Activated naive CD4-positive, alpha-beta T cell treated with anti-CD3 and anti-CD28 coated beads, Interleukin-2, amount 50 U/mL, for 72 hours (primary cell): Measurements from ENCODE around the gene OR1D2. TPM values are rescaled to one million over a fixed set of nuclear protein-coding genes. Genes with fewer than 3 reads are reported as not detected.
"Not testable (repeated sequence)": the region's sequence is repeated elsewhere in the genome, so short reads cannot be mapped to it uniquely, and the experiment has no call there.

Source experiments
- ATAC-seq, 2 donors: fragments of 150-1000 bp; cut with Tn5 transposase; 2 replicates each; pipeline ENCODE4 v1.10.0; 2021; ENCODE audit warnings: mild to moderate bottlenecking in 2 of 2, moderate library complexity in 2 of 2
- DNase-seq, 2 donors: peaks; one replicate each; pipeline ENCODE4 v3.0.0; 2021 to 2022; ENCODE audit warnings: low spot score in 2 of 2
- H3K27ac Mint-ChIP-seq, 2 donors: one replicate each; pipeline ENCODE4 v1.8.0; 2022; ENCODE audit warnings: mild to moderate bottlenecking in 2 of 2, mixed read lengths in 2 of 2
- H3K36me3 Mint-ChIP-seq, 2 donors: one replicate each; pipeline ENCODE4 v1.8.0; 2022; ENCODE audit warnings: mixed read lengths in 2 of 2
- H3K9me3 Mint-ChIP-seq, 2 donors: one replicate each; pipeline ENCODE4 v1.8.0; 2022; ENCODE audit warnings: mixed read lengths in 2 of 2
- total RNA-seq, 2 donors: library from RNA; stranded (reverse); gene quantifications; one replicate each; pipeline ENCODE4 v1.2.3, GENCODE V29; 2022

OR1D2 gene
- not detected for total RNA-seq

GRCh38 chr17:3104322-3104721 is at the start of gene OR1D2:
Gene OR1D2, minus strand, starts transcription at chr17:3104422. Its CDS starts 11,426 bp downstream, at chr17:3092996.
- ATAC-seq (no peak), DNase-seq (no peak)
- Mint-ChIP-seq H3K36me3 (peaks cover 0 to 18% of the 10 kb centered on the region in 2 donors), H3K27ac (no peak within 1 kb of the TSS), H3K9me3 (peaks cover 17 to 19% of the 10 kb centered on the region in 2 donors)

GRCh38 chr17:3137494-3137893 is 33.3 kb upstream of the OR1D2 start:
- H3K27ac Mint-ChIP-seq, DNase-seq: not testable (repeated sequence)

GRCh38 chr17:3127451-3127850 is 23.2 kb upstream of the OR1D2 start, which contains the start of gene OR1G1:
Gene OR1G1, minus strand, starts transcription at chr17:3127551. Its CDS starts 0 bp downstream, at chr17:3127551.
- no peaks in the 10 kb centered on the region for H3K9me3 Mint-ChIP-seq
- H3K36me3 Mint-ChIP-seq: no peaks in the 10 kb centered on the region
- ATAC-seq (no peak), DNase-seq (no peak)
- peak within 1 kb of the TSS in 1 of 2 donors; percentile 32 for H3K27ac Mint-ChIP-seq

More at GRCh38 chr17:3137494-3137893, 33.3 kb upstream of the OR1D2 start:
- not testable (repeated sequence) for H3K9me3 Mint-ChIP-seq, ATAC-seq, H3K36me3 Mint-ChIP-seq

DNA sequence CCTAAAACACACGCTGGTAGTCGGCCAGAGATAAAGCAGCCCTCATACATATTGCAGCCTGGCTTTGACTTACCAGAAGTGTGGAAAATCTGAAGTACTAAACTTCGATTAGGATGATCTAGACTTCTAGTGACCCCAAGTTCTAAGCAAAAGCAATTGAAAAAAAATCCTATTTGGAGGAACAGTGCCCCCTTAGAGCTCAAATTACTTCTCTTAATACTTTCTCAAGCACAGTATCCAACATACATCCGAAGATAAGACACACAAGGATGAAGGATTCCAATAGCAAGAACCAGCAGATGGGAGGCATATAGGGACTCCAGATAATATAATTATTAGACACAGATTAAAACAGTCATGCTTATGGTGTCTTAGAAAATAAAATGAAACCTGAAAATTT is 30.4 kb downstream of the OR1D2 start:
- H3K9me3 Mint-ChIP-seq, H3K36me3 Mint-ChIP-seq, DNase-seq, ATAC-seq, H3K27ac Mint-ChIP-seq: not testable (repeated sequence)

GRCh38 chr17:3065192-3065591 is 39.0 kb downstream of the OR1D2 start:
- not testable (repeated sequence) for H3K36me3 Mint-ChIP-seq, H3K9me3 Mint-ChIP-seq, DNase-seq, H3K27ac Mint-ChIP-seq, ATAC-seq

DNA sequence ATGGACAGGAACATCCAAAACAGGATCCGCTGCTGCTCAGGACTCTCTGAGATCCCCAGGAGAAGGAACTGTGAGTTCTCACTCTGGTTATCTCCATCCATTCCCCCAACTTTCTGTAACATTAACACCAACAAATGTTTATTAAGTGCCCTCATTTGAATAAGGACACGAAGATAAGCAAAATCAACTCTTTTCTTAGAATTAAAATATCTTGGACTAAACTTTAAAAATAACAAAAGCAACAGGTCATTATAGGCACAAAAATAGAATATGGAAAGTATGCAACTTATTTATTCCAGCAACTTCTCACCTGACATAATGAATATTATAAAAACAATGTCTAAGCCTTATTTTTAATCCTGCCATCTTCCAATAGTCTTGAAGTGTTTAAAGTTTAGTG is 40.7 kb downstream of the OR1D2 start, which contains the start of gene OR1D5:
Gene OR1D5, minus strand, starts transcription at position 101 of the 400 bp plus-strand sequence. Its CDS starts 0 bp downstream, at position 101.
- not testable (repeated sequence) for ATAC-seq, H3K9me3 Mint-ChIP-seq, H3K36me3 Mint-ChIP-seq, H3K27ac Mint-ChIP-seq, DNase-seq

DNA sequence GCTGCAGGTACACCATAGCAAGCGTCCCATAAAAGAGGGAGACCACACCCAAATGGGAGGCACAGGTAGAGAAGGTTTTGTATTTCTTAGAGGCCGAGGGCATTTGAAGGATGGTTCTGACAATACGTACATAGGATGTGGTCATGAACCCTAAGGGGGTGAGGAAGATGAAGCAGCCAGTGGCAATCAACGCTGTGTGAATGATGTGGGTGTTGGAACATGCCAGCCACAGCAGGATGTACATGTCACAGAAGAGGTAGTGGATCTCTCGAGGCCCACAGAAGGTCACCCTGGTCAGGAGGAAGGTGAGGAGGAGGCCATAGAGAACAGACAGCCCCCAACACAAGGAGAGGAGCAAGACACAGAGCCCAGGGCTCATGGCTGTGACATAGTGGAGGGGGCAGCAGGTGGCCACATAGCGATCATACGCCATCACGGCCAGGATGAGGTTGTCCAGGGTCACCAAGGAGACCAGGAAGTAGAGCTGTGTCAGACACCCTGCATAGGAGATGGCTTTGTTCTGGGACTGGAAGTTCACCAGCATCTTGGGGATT is 41.3 kb downstream of the OR1D2 start:
- not testable (repeated sequence) for H3K27ac Mint-ChIP-seq, DNase-seq, H3K9me3 Mint-ChIP-seq, ATAC-seq, H3K36me3 Mint-ChIP-seq

- DNase-seq: not testable (repeated sequence)
Observed at GRCh38 chr17:3054868-3055267, 49.4 kb downstream of the OR1D2 start.

DNA sequence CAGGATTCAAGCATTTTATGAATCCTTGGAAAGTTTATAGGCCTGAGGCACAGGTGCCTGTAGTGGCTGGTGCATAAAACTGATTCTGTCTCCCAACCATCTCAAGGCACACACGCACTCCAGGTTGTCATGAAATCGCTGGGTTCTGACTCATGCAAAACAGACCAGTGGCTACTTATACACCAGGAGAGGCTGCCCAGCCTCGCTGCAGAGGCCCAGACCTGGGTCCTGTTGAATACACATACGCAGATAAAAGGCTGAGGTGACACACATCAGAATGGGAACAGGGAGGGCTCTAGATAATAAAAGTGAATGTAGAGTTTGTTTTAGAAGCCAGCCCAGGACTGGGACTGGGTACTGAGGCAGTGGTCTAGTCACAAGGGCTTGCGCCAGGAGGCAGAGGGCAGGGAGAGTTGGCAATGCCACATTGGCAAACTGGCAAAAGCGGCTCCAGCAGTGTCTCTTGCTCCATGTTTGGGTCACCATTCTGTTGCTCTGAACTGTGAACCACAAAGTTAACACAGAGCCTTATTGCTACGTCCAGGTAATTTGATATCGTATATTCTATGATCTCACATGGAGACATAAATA is 54.4 kb downstream of the OR1D2 start:
- H3K9me3 Mint-ChIP-seq: no peaks in the 10 kb centered on the region
- peak in 1 of 2 donors; percentile 40 for DNase-seq

More at GRCh38 chr17:3054868-3055267, 49.4 kb downstream of the OR1D2 start:
- not testable (repeated sequence) for H3K36me3 Mint-ChIP-seq, H3K9me3 Mint-ChIP-seq, ATAC-seq, H3K27ac Mint-ChIP-seq

GRCh38 chr17:3048727-3049471 is 55.3 kb downstream of the OR1D2 start:
- Mint-ChIP-seq H3K36me3 (peaks cover 5 to 8% of the 10 kb centered on the region in 2 donors), H3K27ac (peak overlapping the region; percentile 77 to 84), H3K9me3 (peaks cover 6% of the 10 kb centered on the region in 2 donors)
- ATAC-seq (peak; percentile 98 to 99), DNase-seq (peak; percentile 93 to 95)

More for the DNA sequence above, 54.4 kb downstream of the OR1D2 start:
- ATAC-seq: no peak
- H3K36me3 Mint-ChIP-seq: no peaks in the 10 kb centered on the region
- no peak overlapping the region for H3K27ac Mint-ChIP-seq

- DNase-seq: no peak
- Mint-ChIP-seq H3K36me3 (peaks cover 5 to 14% of the 10 kb centered on the region in 2 donors), H3K27ac (no peak overlapping the region), H3K9me3 (peaks cover 9 to 14% of the 10 kb centered on the region in 2 donors)
- ATAC-seq: no peak
Observed at GRCh38 chr17:3046753-3047152, 57.5 kb downstream of the OR1D2 start.

DNA sequence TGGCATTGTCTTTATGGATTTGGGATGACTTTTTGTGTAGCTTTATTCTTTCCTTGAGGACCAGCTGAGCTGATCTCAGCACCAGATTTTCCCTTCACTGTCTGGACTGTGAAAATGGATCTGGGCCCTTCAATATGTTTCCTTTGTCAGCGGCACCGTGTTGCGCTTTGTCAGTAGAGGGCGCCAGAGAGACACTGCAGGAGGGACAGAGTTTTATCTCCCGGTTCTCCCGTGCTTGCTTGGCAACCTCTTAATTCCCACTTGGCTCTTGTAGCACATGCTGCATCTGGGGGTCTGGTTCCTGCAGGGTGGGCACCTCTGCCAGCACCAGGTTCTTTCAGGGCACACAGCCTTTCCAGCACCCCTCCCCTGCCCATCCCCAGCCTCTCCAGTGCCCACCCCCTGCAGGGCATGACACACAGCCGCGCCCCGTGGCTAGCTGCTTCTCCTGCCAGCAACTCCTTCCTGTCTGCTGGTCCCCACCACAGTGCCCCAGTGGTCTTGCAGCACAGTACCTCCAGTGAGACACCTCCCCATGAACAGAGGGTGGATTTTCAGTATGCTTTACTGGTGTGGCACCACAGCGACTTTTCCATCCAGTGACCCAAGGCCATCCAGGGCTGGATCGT is 60.4 kb downstream of the OR1D2 start:
- DNase-seq (peak in 1 of 2 donors; percentile 31), ATAC-seq (no peak)
- Mint-ChIP-seq H3K36me3 (peaks cover 5 to 14% of the 10 kb centered on the region in 2 donors), H3K9me3 (peaks cover 9 to 14% of the 10 kb centered on the region in 2 donors), H3K27ac (no peak overlapping the region)

GRCh38 chr17:3040882-3041281 is 63.3 kb downstream of the OR1D2 start:
- DNase-seq: no peak
- peaks cover 9 to 14% of the 10 kb centered on the region in 2 donors for H3K9me3 Mint-ChIP-seq
- peaks cover 5 to 14% of the 10 kb centered on the region in 2 donors for H3K36me3 Mint-ChIP-seq
- no peak overlapping the region for H3K27ac Mint-ChIP-seq
- ATAC-seq: no peak

DNA sequence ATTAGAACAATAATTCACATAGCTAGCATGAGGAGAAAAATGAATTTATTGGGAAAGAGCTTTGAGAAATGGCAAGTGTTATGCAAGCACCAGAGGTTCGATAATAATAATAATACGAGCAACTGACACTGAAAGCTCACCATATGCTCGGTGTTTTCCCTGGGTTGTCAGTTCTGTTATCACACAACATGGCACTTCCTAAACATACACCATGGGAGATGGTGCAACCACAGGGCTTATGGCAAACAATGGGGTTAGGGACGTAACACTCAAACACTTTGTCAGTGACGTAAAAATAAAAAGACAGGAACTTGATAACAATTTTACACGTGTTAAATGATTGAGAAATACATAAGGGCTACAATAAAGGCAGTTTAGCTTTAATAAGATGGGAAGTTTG is 64.5 kb downstream of the OR1D2 start:
- DNase-seq: no peak
- no peak overlapping the region for H3K27ac Mint-ChIP-seq
- H3K9me3 Mint-ChIP-seq: peaks cover 9 to 14% of the 10 kb centered on the region in 2 donors
- peaks cover 5 to 14% of the 10 kb centered on the region in 2 donors for H3K36me3 Mint-ChIP-seq
- no peak for ATAC-seq

DNA sequence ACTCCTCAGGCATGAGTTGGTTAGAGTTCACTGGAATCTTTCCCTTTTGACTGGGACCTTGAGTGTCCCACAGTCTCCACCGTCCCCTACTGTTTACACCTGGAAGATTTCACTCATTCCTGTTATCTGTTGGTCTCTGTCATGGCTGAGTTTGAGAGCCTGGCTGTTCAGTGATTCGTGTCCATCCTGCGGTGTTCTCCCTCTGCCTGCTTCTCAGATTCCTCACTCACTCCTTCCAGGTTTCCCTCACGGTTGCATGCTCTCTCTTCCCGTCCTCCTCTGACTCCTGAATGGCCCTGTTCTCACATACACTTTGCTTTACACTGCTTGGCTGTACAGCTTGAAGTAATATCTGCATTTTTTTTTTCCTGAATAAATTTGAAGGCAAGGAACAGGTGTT is 65.3 kb downstream of the OR1D2 start:
- peaks cover 0 to 6% of the 10 kb centered on the region in 2 donors for H3K36me3 Mint-ChIP-seq

More for the DNA sequence above, 65.3 kb downstream of the OR1D2 start:
- peak in 1 of 2 donors; percentile 31 for DNase-seq
- ATAC-seq: no peak
- H3K27ac Mint-ChIP-seq: no peak overlapping the region
- peaks cover 3 to 8% of the 10 kb centered on the region in 2 donors for H3K9me3 Mint-ChIP-seq
